ENCODE measurements around the gene TLE1. TPM values are rescaled to one million over a fixed set of nuclear protein-coding genes. Genes with fewer than 3 reads are reported as not detected.

Gene TLE1
- total and polyA plus RNA-seq, 9 donors, result 25.8 to 58.1 (median 41.1) TPM

DNA sequence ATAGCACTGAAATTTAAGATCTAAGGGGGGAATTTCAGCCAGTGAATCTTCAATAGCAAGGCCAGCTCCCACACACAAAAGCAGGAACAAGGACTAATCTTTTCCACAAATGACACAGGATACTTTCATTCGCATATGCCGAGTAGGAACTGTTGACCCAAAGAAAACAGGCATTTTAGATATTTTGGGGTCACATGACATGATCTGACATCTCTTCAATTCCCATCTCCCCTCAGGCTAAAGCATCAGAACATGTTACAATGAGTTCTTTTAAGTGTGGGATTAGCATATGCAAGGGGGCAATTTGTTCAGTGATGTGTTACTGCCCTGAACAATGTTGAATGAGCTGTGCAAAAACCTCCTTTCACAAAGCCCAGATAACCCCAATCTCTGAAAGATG is 68.2 kb downstream of the TLE1 start:
- intact Hi-C loops (cut with DNase I), result no loop called here
- H3K27me3 ChIP-seq, result no peaks in the 10 kb centered on the region
- no peaks in the 10 kb centered on the region for H3K36me3 ChIP-seq
- no peaks in the 10 kb centered on the region for H3K4me1 ChIP-seq (ENCODE audit: insufficient read depth)
- 43 to 56% (median 49%) methylated on average over 2 of the region's 2 CpGs for WGBS, 3 donors
- no peak overlapping the region for H3K4me3 ChIP-seq
- no peaks in the 10 kb centered on the region for H3K9me3 ChIP-seq
- no peak overlapping the region for H3K27ac ChIP-seq
- DNase-seq, result no peak
- TF ChIP-seq POLR2A (IDR thresholded peaks at IDR 0.05) (no peak), EP300 (IDR thresholded peaks at IDR 0.05) (no peak)
- TF ChIP-seq, protein P1, sequence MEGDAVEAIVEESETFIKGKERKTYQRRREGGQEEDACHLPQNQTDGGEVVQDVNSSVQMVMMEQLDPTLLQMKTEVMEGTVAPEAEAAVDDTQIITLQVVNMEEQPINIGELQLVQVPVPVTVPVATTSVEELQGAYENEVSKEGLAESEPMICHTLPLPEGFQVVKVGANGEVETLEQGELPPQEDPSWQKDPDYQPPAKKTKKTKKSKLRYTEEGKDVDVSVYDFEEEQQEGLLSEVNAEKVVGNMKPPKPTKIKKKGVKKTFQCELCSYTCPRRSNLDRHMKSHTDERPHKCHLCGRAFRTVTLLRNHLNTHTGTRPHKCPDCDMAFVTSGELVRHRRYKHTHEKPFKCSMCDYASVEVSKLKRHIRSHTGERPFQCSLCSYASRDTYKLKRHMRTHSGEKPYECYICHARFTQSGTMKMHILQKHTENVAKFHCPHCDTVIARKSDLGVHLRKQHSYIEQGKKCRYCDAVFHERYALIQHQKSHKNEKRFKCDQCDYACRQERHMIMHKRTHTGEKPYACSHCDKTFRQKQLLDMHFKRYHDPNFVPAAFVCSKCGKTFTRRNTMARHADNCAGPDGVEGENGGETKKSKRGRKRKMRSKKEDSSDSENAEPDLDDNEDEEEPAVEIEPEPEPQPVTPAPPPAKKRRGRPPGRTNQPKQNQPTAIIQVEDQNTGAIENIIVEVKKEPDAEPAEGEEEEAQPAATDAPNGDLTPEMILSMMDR (IDR thresholded peaks at IDR 0.05), result no peak

DNA sequence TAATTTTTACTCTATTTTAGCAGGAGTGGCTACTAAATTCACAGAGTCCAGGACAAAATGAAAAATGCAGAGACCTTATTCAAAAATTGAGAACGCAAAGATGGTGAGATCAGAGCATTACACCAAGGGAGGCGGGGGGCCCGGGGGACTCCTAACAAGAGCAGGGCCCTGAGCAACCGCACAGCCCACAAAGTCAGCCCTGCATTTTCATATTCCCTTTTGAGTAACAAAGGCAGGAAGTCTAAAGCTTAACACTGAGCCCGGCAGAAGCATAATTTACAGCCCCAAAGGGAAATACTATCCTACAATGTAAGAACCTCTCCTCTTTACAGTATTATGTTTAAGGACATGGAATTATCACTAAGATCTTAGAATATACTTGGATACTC is 69.4 kb downstream of the TLE1 start:
- H3K27ac ChIP-seq, result no peak overlapping the region
- intact Hi-C loops (cut with DNase I), result no loop called here

DNA sequence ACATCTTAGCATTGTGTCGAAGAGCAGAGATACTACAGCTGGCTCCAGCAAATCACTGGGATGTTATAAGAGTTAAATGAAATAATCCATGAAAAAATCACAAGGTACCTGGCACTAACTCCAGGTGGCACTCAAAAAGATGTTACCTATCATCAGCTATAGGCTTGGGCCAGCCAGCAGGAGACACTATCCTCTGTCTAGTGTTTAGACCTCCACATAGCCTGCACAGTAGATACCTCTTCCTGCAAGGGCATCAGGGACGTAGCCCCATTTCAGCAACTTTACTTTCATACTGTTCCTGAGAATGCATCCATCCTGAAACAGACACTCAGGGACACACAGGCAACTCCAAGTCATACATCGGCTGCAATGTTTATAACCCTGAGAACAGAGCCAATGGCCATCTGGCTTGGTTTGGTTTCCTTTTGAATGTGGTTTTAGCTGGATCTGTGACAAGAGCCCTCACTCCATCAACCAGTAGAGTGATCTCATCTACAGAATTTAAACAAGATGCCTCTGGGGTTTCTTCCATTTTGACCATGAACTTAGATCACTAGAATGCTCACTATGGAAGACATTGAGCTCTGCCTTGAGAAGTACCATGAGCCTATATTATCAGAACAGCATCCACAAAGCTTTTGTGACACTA is 69.9 kb downstream of the TLE1 start:
- intact Hi-C loops (cut with DNase I), result loop anchor here (10.0 kb wide), 3 partner anchors 45 to 65 kb away; partner anchors contain the start of gene TLE1 (in 2 of the 4)
- H3K27ac ChIP-seq, result no peak overlapping the region
- H3K36me3 ChIP-seq, result no peaks in the 10 kb centered on the region
- H3K9me3 ChIP-seq, result no peaks in the 10 kb centered on the region
- H3K4me1 ChIP-seq (ENCODE audit: insufficient read depth), result no peaks in the 10 kb centered on the region
- no peak overlapping the region for H3K4me3 ChIP-seq
- 84 to 89% (median 87%) methylated on average over 3 of the region's 3 CpGs for WGBS, 3 donors
- H3K27me3 ChIP-seq, result no peaks in the 10 kb centered on the region
- TF ChIP-seq, protein P1 (IDR thresholded peaks at IDR 0.05), result no peak
- TF ChIP-seq EP300 (IDR thresholded peaks at IDR 0.05), result no peak
- TF ChIP-seq POLR2A (IDR thresholded peaks at IDR 0.05), result no peak
- DNase-seq, result no peak

More for the DNA sequence above, 69.4 kb downstream of the TLE1 start:
- no peak overlapping the region for H3K4me3 ChIP-seq
- DNase-seq, result no peak
- no peaks in the 10 kb centered on the region for H3K27me3 ChIP-seq
- H3K9me3 ChIP-seq, result no peaks in the 10 kb centered on the region
- WGBS, 3 donors, result 77 to 89% (median 87%) methylated on average over 5 of the region's 5 CpGs
- TF ChIP-seq EP300 (IDR thresholded peaks at IDR 0.05), result no peak
- TF ChIP-seq POLR2A (IDR thresholded peaks at IDR 0.05), result no peak
- TF ChIP-seq, protein P1 (IDR thresholded peaks at IDR 0.05), result no peak
- no peaks in the 10 kb centered on the region for H3K4me1 ChIP-seq (ENCODE audit: insufficient read depth)
- no peaks in the 10 kb centered on the region for H3K36me3 ChIP-seq

DNA sequence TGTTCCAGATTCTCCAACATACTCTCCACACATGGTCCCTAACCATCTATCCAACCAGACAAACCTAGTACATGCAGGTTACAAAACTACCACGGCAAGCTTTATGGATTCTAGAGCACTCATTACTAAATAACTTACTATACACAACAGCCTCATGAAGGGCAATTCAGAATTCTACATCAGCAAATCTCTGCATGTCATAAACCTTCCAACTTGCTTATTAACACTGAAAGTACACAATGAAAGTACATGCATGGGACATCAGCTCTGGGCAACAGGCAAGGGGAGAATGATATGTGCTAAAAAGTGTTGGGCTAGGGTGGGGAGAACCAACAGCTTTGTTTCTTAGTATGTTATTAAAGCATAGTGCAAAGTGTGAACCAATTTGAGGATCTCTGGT is 70.4 kb downstream of the TLE1 start:
- TF ChIP-seq EP300 (IDR thresholded peaks at IDR 0.05), result no peak
- no peak for TF ChIP-seq POLR2A (IDR thresholded peaks at IDR 0.05)
- TF ChIP-seq, protein P1 (IDR thresholded peaks at IDR 0.05), result no peak
- 94 to 100% (median 97%) methylated on average over 1 of the region's 1 CpG for WGBS, 3 donors
- Histone ChIP-seq H3K27me3 (no peaks in the 10 kb centered on the region), H3K27ac (no peak overlapping the region), H3K36me3 (no peaks in the 10 kb centered on the region), H3K4me1 (ENCODE audit: insufficient read depth) (no peaks in the 10 kb centered on the region), H3K4me3 (no peak overlapping the region), H3K9me3 (no peaks in the 10 kb centered on the region)
- no peak for DNase-seq
- intact Hi-C loops (cut with DNase I), result loop anchor here (10.0 kb wide), 3 partner anchors 46 to 66 kb away; partner anchors contain the start of gene TLE1 (in 2 of the 4)
